Gastroesophageal sphincter (tissue), 4 donors: ENCODE measurements around the gene PRKG1. TPM values are rescaled to one million over a fixed set of nuclear protein-coding genes. Genes with fewer than 3 reads are reported as not detected.

Source experiments
- ATAC-seq: fragments of 150-250 bp; one replicate; pipeline ENCODE4 v1.9.1; 2016; ENCODE audit warnings: mild to moderate bottlenecking, moderate library complexity
- H3K27ac ChIP-seq, 4 donors: fragments of 200-600 bp; sonication (generic) in 3 of 4; 1 replicate in 3 of 4; 2 replicates in 1 of 4; pipeline ENCODE4 v1.5.1; 2016 to 2019
- H3K27me3 ChIP-seq: fragments of 200-600 bp; sonication (generic); one replicate; pipeline ENCODE4 v1.5.1; 2019
- H3K36me3 ChIP-seq, 2 donors: fragments of 200-600 bp; sonication (generic); one replicate each; pipeline ENCODE4 v1.5.1; 2019; ENCODE audit warnings: control low read depth in 1 of 2
- H3K4me1 ChIP-seq, 3 donors: fragments of 200-600 bp; sonication (generic); 1 replicate in 2 of 3; 2 replicates in 1 of 3; pipeline ENCODE4 v1.5.1; 2016 to 2019; ENCODE audit warnings: control low read depth in 2 of 3
- H3K4me3 ChIP-seq, 2 donors: fragments of 200-600 bp; sonication (generic); one replicate each; pipeline ENCODE4 v1.5.1; 2019; ENCODE audit warnings: mild to moderate bottlenecking in 1 of 2, moderate library complexity in 1 of 2
- H3K9me3 ChIP-seq, 3 donors: fragments of 200-600 bp; sonication (generic); one replicate each; pipeline ENCODE4 v1.5.1; 2017 to 2019; ENCODE audit warnings: control low read depth in 2 of 3
- CTCF ChIP-seq, 4 experiments: fragments of 200-600 bp in 2 of 4; fragments of 450-650 bp in 2 of 4; sonication (generic) in 1 of 4; IDR thresholded peaks; one replicate each; pipeline ENCODE4 v1.5.1; 2017 to 2019; ENCODE audit warnings: antibody characterized with exemption in 4 of 4, mild to moderate bottlenecking in 2 of 4, moderate library complexity in 2 of 4
- EP300 ChIP-seq: sonication (generic); formaldehyde crosslinking; IDR thresholded peaks from one replicate; pipeline ENCODE4 v1.6.1; 2017; ENCODE audit warnings: antibody characterized with exemption, mild to moderate bottlenecking
- POLR2A ChIP-seq, 2 donors: fragments of 450-650 bp; IDR thresholded peaks; one replicate each; pipeline ENCODE4 v1.6.1; 2017; ENCODE audit warnings: antibody characterized with exemption in 2 of 2, mild to moderate bottlenecking in 2 of 2, moderate library complexity in 1 of 2
- POLR2AphosphoS5 ChIP-seq: sonication (generic); formaldehyde crosslinking; IDR thresholded peaks from one replicate; pipeline ENCODE4 v1.6.1; 2017; ENCODE audit warnings: antibody characterized with exemption
- WGBS, 2 donors: methylation state at CpG; one replicate each; pipeline ENCODE4 v1.1.5; 2018; ENCODE audit warnings: low coverage in 1 of 2; 5-methylcytosine and 5-hydroxymethylcytosine counted together
- total RNA-seq, 4 donors: library from RNA; depleted of rRNA; stranded (reverse); fragments of >200 nt; gene quantifications; one replicate each; pipeline ENCODE4 v1.1.0, GENCODE V29; 2016

Gene PRKG1
- total RNA-seq, 4 donors from 2014 or later = 27.5 to 73.2 (median 39.2) TPM

DNA sequence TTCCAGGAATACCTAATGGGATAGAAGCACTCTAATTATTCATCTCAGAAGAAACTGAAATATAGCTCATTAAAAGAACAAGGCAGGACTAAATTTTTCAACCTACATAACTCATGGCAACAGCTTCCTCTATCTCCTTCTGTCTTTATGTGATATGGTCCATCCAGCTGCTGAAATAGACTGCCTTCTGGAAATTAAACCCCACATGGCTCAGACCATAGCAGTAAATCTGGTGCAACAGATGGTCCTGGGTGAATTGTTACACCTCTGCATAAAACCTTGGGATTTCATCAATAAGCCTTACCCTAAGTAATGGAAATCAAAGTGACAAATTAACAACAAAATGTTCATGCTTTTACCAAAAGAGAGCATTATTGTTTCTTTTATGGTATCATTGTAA lies 830.7 kb downstream of the PRKG1 start:
- H3K4me1 ChIP-seq = no peaks in the 10 kb centered on the region

DNA sequence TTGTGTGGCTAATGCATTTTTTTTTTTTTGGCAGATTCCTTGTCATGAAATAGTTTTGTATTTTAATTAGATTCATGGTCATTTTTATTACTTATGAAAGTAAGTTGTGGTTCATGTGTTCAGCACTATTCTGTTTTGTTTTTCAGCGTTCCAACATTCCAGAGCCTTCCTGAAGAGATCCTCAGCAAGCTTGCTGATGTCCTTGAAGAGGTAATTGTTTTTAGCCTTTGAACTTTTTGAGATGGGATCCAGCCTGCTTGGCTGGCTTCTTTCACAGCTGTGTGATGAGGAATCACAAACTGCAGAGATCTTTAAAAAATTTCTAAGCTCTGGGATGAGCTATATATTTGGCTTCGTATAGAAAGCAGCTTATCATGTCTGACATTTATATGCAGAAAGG lies 833.1 kb downstream of the PRKG1 start:
- Histone ChIP-seq H3K4me3 (no peak overlapping the region), H3K4me1 (no peaks in the 10 kb centered on the region), H3K27me3 (no peaks in the 10 kb centered on the region), H3K36me3 (no peaks in the 10 kb centered on the region), H3K27ac (no peak overlapping the region), H3K9me3 (no peaks in the 10 kb centered on the region)
- 37 to 41% methylated on average over 2 of the region's 2 CpGs for WGBS, 2 donors
- no peak for ATAC-seq
- no peak for TF ChIP-seq POLR2A (IDR thresholded peaks at IDR 0.05)
- no peak for TF ChIP-seq CTCF (IDR thresholded peaks at IDR 0.05)
- no peak for TF ChIP-seq POLR2AphosphoS5
- TF ChIP-seq EP300 = no peak

More for the DNA sequence above, 830.7 kb downstream of the PRKG1 start:
- Histone ChIP-seq H3K27ac (no peak overlapping the region), H3K36me3 (no peaks in the 10 kb centered on the region), H3K27me3 (no peaks in the 10 kb centered on the region), H3K9me3 (no peaks in the 10 kb centered on the region), H3K4me3 (no peak overlapping the region)
- no peak for ATAC-seq
- TF ChIP-seq CTCF (IDR thresholded peaks at IDR 0.05) = no peak
- TF ChIP-seq POLR2AphosphoS5 = no peak
- no peak for TF ChIP-seq POLR2A (IDR thresholded peaks at IDR 0.05)
- TF ChIP-seq EP300 = no peak

DNA sequence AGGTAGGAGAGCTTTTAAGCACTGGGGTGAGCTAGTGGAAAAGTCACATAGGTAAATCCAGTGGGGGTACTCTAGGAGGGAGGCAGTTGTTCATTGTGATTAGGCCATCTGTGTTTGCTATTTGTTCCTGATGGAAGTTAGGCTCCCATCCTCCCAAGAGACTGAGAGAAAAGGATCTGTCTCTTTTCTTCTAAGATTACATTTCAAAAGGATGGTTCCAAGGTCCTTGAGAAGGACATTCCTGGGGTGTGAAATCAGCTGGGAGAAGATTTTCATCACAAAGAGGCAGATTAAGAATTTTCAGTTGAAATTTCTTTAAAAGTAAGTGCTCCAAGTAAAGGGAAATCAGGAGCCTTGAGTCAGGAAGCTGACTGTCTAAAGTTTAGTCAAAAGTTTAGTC lies 835.9 kb downstream of the PRKG1 start:
- Histone ChIP-seq H3K9me3 (no peaks in the 10 kb centered on the region), H3K36me3 (no peaks in the 10 kb centered on the region), H3K27ac (no peak overlapping the region), H3K4me1 (peaks cover 0 to 2% (median 0%) of the 10 kb centered on the region in 3 donors), H3K27me3 (no peaks in the 10 kb centered on the region), H3K4me3 (no peak overlapping the region)
- TF ChIP-seq CTCF (IDR thresholded peaks at IDR 0.05) (no peak), POLR2AphosphoS5 (no peak), EP300 (no peak), POLR2A (IDR thresholded peaks at IDR 0.05) (no peak)
- ATAC-seq = no peak

GRCh38 chr10:51910596-51910995 lies 836.3 kb downstream of the PRKG1 start:
- no peak for ATAC-seq
- Histone ChIP-seq H3K36me3 (no peaks in the 10 kb centered on the region), H3K27me3 (no peaks in the 10 kb centered on the region), H3K9me3 (no peaks in the 10 kb centered on the region), H3K4me1 (peaks cover 0 to 2% (median 0%) of the 10 kb centered on the region in 3 donors), H3K27ac (no peak overlapping the region), H3K4me3 (no peak overlapping the region)
- WGBS, 2 donors = 59 to 65% methylated on average over 3 of the region's 3 CpGs
- TF ChIP-seq EP300 = no peak
- no peak for TF ChIP-seq CTCF (IDR thresholded peaks at IDR 0.05)
- no peak for TF ChIP-seq POLR2AphosphoS5
- TF ChIP-seq POLR2A (IDR thresholded peaks at IDR 0.05) = no peak

- no peak for TF ChIP-seq POLR2A (IDR thresholded peaks at IDR 0.05)
- TF ChIP-seq POLR2AphosphoS5 = no peak
- no peak for TF ChIP-seq EP300
- no peak for TF ChIP-seq CTCF (IDR thresholded peaks at IDR 0.05)
- H3K4me1 ChIP-seq = peaks cover 0 to 2% (median 0%) of the 10 kb centered on the region in 3 donors
- WGBS, 2 donors = 52 to 69% methylated on average over 2 of the region's 2 CpGs
- H3K9me3 ChIP-seq = no peaks in the 10 kb centered on the region
- no peaks in the 10 kb centered on the region for H3K36me3 ChIP-seq
- H3K4me3 ChIP-seq = no peak overlapping the region
- no peak overlapping the region for H3K27ac ChIP-seq
- no peaks in the 10 kb centered on the region for H3K27me3 ChIP-seq
- ATAC-seq = no peak
Observed at GRCh38 chr10:51911723-51912122, 837.4 kb downstream of the PRKG1 start.
